Measurements from ENCODE around the gene PUS10.
"Not testable (repeated sequence)": the region's sequence is repeated elsewhere in the genome, so short reads cannot be mapped to it uniquely, and the experiment has no call there.

Gene PUS10

DNA sequence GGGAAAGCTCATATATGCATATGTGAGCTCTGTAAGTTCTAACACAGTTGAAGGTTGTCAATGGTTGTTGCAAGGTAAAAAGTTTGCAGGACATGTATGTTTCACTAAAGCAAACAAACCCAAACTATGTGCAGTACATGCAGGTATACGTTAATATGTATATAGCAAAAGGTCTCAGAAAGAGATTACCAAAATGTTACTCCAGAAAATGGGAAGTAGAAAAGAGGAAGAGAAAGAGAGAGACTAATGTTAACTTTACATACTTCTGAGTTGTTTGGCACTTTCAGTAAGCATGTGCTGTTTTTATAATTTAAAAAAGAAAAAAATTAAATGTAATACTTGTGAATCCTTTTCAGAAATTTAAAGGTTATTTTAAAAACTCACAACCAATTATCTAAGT is 33.3 kb downstream of the PUS10 start:
- no peak for DNase-seq (ENCODE audit: low read depth in 2 of 2)
- no peak overlapping the region for H3K4me3 ChIP-seq (replicated peaks in 1 of 2; ENCODE audit: low read depth in 2 of 2, low read length in 2 of 2)
- TF ChIP-seq, protein P1, sequence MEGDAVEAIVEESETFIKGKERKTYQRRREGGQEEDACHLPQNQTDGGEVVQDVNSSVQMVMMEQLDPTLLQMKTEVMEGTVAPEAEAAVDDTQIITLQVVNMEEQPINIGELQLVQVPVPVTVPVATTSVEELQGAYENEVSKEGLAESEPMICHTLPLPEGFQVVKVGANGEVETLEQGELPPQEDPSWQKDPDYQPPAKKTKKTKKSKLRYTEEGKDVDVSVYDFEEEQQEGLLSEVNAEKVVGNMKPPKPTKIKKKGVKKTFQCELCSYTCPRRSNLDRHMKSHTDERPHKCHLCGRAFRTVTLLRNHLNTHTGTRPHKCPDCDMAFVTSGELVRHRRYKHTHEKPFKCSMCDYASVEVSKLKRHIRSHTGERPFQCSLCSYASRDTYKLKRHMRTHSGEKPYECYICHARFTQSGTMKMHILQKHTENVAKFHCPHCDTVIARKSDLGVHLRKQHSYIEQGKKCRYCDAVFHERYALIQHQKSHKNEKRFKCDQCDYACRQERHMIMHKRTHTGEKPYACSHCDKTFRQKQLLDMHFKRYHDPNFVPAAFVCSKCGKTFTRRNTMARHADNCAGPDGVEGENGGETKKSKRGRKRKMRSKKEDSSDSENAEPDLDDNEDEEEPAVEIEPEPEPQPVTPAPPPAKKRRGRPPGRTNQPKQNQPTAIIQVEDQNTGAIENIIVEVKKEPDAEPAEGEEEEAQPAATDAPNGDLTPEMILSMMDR (IDR thresholded peaks at IDR 0.05; ENCODE audit: low read depth, low read length) = no peak

DNA sequence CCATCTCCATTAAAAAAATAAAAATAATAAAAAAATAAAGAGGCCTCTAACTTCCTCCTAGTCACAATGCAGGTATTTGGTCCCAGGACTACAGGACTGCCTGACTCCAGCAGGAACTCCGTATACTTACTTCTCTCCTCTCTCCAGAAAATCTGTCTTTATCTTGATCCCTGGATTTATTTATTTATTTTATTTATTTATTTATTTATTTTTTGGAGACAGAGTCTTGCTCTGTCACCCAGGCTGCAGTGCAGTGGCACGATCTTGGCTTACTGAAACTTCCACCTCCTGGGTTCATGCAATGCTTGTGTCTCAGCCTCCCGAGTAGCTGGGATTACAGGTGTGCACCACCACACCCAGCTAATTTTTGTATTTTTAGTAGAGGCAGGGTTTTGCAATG is 36.0 kb downstream of the PUS10 start:
- not testable (repeated sequence) for H3K4me3 ChIP-seq (replicated peaks in 1 of 2; ENCODE audit: low read depth in 2 of 2, low read length in 2 of 2); DNase-seq (ENCODE audit: low read depth in 2 of 2)

DNA sequence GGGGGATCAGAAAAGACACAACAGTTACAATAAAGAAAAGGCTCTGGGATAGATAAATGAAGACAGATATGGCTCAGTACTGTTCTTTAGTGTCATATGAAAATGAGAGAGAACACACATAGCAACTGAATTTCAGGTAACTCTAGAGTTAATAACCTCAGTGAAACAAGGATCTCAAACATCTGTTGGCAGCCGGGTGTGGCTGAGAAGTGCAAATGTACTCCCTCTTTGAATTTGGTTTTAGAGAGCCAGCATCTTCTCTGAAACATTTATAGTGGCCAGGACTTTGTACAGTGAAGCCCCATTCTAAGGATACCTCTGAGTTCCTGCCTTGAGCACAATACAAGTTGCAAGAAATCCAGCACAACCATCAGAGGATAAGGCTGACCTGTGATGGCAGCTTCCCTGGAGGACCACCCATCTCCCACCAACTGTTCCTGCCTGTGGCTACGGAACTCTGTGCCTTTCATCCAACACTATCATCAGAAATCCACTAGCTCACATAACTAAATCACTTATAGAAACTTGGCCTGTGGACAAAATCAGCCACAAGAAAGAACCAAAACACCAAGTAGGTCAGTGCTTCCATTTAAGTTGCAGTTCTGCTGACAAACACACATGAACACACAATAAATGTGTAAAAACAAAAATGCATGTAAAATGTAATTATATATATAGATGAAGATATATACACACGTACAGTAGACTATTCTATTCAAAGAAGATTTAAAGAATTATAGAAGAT is 37.8 kb downstream of the PUS10 start:
- no peak overlapping the region for H3K4me3 ChIP-seq (replicated peaks in 1 of 2; ENCODE audit: low read depth in 2 of 2, low read length in 2 of 2)
- TF ChIP-seq, protein P1 (IDR thresholded peaks at IDR 0.05; ENCODE audit: low read depth, low read length) = no peak
- no peak for DNase-seq (ENCODE audit: low read depth in 2 of 2)

DNA sequence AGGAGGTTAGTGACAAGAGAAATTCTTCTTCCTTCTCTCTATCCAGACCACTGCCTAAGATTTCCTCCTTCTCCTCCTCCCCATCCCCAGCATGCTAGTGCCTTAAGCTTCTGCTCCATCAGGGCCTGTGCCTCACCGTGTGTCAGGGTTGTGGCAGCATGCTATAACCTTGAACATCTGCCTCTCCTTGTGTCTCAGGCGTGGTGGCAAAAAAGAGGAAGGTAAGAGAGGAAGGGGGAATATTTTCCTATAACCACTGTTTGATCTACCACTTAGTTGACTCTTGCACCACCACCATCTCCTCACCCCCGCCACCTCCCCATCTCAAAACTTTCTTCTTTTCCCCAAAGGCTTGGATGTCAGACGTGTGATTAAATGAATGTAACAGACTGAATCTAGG is 38.8 kb downstream of the PUS10 start:
- DNase-seq (ENCODE audit: low read depth in 2 of 2) = no peak
- no peak overlapping the region for H3K4me3 ChIP-seq (replicated peaks in 1 of 2; ENCODE audit: low read depth in 2 of 2, low read length in 2 of 2)

DNA sequence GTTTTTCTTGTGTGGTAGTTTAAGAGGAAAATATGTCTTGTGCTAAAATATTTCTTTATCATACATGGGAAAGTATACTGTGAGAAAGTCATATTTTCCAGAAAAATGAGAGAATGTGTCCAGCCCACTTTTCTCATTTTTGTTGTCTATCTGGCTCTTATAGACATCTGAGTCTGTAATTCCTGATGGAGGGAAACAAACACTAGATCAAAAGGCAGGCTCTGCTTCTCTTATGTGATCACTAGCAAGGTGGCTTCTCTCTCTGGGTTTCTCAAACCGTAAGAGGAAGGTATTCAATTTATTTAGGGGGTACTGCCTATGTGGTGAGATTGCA is 40.5 kb downstream of the PUS10 start:
- TF ChIP-seq, protein P1 (IDR thresholded peaks at IDR 0.05; ENCODE audit: low read depth, low read length) = no peak
- H3K4me3 ChIP-seq (replicated peaks in 1 of 2; ENCODE audit: low read depth in 2 of 2, low read length in 2 of 2) = no peak overlapping the region
- no peak for DNase-seq (ENCODE audit: low read depth in 2 of 2)

More for the DNA sequence above, 38.8 kb downstream of the PUS10 start:
- TF ChIP-seq, protein P1 (IDR thresholded peaks at IDR 0.05; ENCODE audit: low read depth, low read length) = no peak

DNA sequence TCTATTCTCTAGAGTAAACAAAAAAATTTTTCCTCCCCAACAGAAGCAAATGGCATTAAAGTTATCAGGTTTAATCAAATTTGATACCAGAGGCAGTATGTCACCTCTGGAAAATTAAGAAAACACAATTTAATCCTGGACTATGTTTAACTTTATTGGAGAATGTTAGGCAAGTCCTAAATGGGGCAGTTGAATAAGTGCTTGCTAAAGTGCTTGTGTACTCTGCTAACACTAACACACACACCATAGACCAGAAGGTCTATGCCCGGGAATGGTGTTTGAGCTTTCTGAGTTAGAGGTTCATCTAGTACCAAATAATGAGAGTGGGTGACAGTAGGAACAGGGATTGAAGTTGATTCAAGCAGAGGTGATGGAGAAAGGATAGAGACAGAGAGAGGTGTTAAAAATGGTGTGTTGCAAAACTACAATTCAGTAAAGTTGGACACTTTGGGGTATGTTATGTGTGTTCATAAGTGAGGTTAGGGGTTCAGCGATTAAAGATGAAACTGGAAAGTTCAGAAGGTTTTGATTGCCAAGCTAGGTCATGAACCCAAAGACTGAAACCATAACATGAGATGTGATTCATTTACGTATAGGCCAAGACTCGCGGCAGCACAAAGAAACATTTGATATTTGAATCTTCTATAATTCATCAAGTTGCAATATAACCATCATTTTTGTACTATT is 41.0 kb downstream of the PUS10 start:
- no peak overlapping the region for H3K4me3 ChIP-seq (replicated peaks in 1 of 2; ENCODE audit: low read depth in 2 of 2, low read length in 2 of 2)
- TF ChIP-seq, protein P1 (IDR thresholded peaks at IDR 0.05; ENCODE audit: low read depth, low read length) = no peak
- DNase-seq (ENCODE audit: low read depth in 2 of 2) = no peak

DNA sequence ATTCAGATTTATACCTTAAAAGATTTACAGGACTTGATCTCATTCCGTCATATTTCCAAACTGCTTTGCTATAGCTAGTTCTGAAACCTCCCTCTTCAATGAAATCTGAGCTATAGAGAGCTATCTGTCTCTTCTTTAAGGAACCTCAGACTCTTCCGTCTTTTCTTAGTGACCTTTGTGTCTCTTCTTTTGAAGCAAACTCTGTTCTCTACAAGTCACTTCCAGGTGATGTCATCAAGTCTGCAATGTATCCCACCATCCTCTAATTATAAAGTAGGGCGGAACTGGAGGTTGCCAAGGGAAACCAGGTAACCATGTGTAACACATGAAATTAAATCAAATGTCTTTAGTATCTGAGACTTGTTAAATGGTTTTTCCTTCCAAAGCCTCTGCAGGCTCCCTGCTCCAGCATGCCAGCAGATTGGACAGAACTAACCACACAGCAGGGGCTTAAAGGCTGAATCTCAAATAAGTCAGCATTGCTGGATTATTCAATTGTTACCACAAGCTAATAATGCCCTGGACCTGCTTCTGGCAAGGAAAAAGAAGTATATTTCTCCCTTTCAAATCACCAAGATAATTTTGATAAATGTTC is 41.7 kb downstream of the PUS10 start:
- no peak overlapping the region for H3K4me3 ChIP-seq (replicated peaks in 1 of 2; ENCODE audit: low read depth in 2 of 2, low read length in 2 of 2)
- DNase-seq (ENCODE audit: low read depth in 2 of 2) = no peak
- TF ChIP-seq, protein P1 (IDR thresholded peaks at IDR 0.05; ENCODE audit: low read depth, low read length) = no peak
